NCI-H1694 (cell line): Measurements from ENCODE around the gene ZNF28.
A peak's percentile ranks its signal among the peaks of the same experiment; 100 is the strongest.
"Not testable (repeated sequence)": the region's sequence is repeated elsewhere in the genome, so short reads cannot be mapped to it uniquely, and the experiment has no call there.

Experiments used
- DNase-seq: peaks from one replicate; lab custom pipeline; 2025; lab: John Stamatoyannopoulos, UW

Gene ZNF28

DNA sequence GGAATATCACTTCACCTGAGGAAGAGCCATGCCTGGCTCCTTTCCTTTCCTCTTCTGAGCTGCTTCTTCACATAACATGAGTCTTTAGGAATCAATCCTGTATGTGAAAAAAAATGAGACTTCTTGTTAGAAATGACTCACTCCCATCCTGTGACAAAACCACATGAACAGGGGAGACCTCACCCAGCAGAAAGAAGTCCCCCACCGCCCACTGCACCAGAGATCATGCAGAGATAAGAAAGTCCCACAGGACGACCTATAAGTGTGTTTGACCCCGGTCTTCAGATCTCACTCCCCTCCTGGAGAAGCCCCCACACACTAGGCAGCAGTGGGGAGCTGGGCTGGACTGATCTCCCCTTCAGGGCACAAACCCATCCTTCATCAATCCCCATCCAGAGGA lies 42.6 kb downstream of the ZNF28 start:
- no peak for DNase-seq

DNA sequence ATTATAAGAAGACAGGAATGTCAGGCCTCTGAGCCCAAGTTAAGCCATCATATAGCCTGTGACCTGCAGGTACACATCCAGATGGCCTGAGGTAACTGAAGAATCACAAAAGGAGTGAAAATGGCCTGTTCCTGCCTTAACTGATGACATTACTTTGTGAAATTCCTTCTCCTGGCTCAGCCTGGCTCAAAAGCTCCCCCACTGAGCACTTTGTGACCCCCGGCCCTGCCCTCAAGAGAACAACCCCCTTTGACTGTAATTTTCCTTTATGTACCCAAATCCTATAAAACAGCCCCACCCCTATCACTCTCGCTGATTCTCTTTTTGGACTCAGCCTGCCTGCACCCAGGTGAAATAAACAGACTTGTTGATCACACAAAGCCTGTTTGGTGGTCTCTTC lies 65.0 kb downstream of the ZNF28 start:
- DNase-seq = not testable (repeated sequence)

DNA sequence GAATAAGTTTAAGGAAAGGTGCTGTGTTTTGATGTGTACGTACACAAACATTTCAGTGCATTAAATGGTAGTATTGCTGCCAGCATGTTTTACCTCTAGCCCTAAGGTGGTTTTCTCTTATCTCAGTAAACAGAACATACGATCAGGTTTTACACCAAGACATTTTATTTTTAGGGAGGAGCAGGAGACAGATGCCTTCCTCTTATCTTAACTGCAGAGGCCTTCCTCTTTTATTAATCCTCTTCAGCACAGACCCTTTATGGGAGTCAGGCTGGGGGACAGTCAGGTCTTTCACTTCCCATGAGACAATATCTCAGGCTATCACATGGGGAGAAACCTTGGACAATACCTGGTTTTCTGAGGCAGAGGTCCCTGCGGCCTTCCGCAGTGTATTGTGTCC lies 71.7 kb downstream of the ZNF28 start:
- no peak for DNase-seq

DNA sequence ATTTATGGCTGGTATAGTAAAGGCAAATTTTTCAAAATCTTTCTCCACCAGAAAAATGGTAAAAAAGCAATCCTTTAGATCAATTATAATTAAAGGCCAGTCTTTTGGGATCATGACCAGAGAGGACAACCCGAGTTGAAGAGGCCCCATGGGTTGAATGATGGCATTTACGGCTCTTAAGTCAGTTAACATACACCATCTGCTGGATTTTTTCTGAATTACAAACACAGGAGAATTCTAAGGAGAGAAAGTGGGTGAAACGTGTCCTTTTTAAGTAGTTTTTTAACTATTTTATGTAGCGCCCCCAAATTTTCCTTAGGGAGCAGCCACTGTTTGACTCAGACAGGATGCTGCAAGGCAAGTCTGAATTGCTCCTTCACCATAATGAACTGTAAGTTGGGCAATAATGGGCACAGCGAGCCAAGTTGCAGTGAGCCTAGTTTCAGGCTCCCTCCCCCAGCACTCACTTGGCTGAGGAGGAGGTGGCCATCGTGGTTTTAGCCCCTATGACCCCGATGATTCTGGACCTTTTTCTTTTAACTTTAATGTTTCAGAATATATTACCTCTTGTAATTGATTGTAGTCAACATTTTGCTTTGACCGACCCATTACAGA lies 73.0 kb downstream of the ZNF28 start:
- peak; percentile 8 for DNase-seq
